ENCODE measurements around the gene STUM. TPM values are rescaled to one million over a fixed set of nuclear protein-coding genes. Genes with fewer than 3 reads are reported as not detected.

Gene STUM
- total and polyA plus RNA-seq, 10 of the 15 experiments (the other 5 are each of a cell fraction or from before 2014, with no cell fraction given): under 0.01 to 0.15 (median 0.09) TPM; not detected in 5

DNA sequence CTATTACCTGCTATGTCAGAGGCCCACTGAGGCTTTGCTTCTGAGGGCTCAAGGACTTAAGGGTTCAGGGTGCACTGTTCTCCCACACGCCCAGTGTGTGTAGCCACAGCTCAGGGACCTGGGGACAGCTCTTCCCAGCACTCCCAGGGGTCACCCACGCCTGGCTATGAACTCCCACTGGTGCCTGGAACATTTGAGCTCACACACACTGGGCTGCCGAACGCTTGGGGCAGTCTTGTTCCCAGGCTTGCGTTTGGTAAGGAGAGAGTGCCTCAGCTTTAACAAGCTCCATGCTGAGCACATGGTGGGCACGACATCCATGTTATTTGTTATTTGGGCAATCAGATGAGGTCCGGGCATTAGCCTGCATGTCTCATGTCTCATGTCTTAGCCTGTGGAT is 37.6 kb downstream of the STUM start (continued):
- TF ChIP-seq NBN (IDR thresholded peaks at IDR 0.05): no peak

DNA sequence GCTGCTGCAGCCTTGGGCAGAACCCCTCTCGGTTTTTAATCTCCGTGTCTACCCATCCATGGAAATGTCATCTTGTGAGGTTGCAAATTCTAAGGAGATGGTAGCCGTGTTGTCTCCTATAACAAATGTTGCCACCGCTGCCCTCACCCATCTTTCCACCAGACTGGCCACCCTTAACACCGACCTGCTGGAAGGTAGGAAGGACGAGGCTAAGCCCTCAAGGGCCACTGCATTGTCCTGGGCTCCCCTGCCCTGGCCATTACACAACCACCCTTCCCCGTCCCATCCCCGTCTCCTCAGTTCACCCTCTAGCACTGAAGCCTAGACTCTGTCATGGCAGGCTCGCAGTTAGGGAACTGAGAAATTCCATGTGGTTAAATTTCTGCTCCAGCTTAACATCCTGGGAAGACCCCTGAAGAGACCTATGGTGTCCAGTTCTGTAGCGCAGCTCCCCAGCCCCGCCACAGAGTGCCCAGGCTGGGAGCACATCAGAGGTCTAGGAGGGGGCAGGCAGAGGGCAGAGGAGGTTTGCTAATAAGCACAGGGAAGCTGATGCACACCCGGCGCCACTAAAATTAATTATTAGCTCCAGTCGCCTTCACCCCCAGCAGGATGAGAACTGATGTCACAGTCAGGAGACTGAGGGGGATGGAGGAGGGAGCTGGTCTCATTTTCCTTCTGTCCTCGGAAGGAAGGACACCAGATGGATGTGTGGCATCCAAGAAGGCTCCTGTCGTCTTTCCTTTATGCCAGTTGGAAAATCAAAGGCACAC is 38.3 kb downstream of the STUM start:
- no peak for DNase-seq (ENCODE audit: low read depth, low spot score)
- Histone ChIP-seq H4K20me1 (ENCODE audit: control insufficient read depth, insufficient read depth) (no peaks in the 10 kb centered on the region), H3K9ac (ENCODE audit: control insufficient read depth, insufficient read depth, low read length) (no peak overlapping the region), H3K27ac (ENCODE audit: control insufficient read depth, insufficient read depth) (no peak overlapping the region), H3K4me2 (ENCODE audit: control insufficient read depth, insufficient read depth) (no peak overlapping the region), H3K9me3 (replicated peaks; ENCODE audit: control insufficient read depth, insufficient read depth, low read length) (no peaks in the 10 kb centered on the region), H2AFZ (ENCODE audit: control insufficient read depth, low read depth, low read length) (no peak overlapping the region), H3K4me1 (ENCODE audit: control insufficient read depth, insufficient read depth, low read length) (no peaks in the 10 kb centered on the region), H3K27me3 (replicated peaks in 1 of 2; ENCODE audit: control insufficient read depth in 2 of 2, insufficient read depth in 2 of 2, low read length in 1 of 2) (peaks cover 0 to 3% of the 10 kb centered on the region in 2 experiments; a peak in 3 of 4 replicates), H3K79me2 (ENCODE audit: control insufficient read depth, insufficient read depth, low read length) (no peaks in the 10 kb centered on the region), H3K4me3 (no peak overlapping the region), H3K36me3 (ENCODE audit: control insufficient read depth in 2 of 2, insufficient read depth in 2 of 2, low read length in 1 of 2) (no peaks in the 10 kb centered on the region)
- no peak for ATAC-seq
- ChIA-PET POLR2A (no interaction called here), CTCF (interaction anchor here (1.5 kb wide), 1 partner anchor 22 kb away, joined by 5 read pairs; no protein-coding TSS in a partner anchor), RAD21 (ENCODE audit: unreplicated experiment) (interaction anchor here (0.5 kb wide), 1 partner anchor 476 kb away, joined by 3 read pairs; no protein-coding TSS in a partner anchor), SMC1A (ENCODE audit: uncharacterized antibody, unreplicated experiment) (no interaction called here)
- intact Hi-C loops (cut with micrococcal nuclease; ENCODE audit: unreplicated experiment) (no loop called here), in situ Hi-C loops (cut with MboI) (no loop called here)
- WGBS (ENCODE audit: insufficient coverage, insufficient replicate concordance, low lambda C conversion rate, missing lambda C conversion rate): 32% methylated on average over 16 of the region's 16 CpGs
- no peak for FAIRE-seq
- no TSS peak for BruUV-seq (replicated peaks)
- TF ChIP-seq RAD51 (IDR thresholded peaks at IDR 0.05) (no peak), SMAD1 (IDR thresholded peaks at IDR 0.05; ENCODE audit: low read depth, partially characterized antibody) (no peak), SP1 (IDR thresholded peaks at IDR 0.05; ENCODE audit: low read depth, low read length) (no peak), EP300 (IDR thresholded peaks at IDR 0.05; ENCODE audit: borderline replicate concordance in 1 of 2, control insufficient read depth in 1 of 2, low read depth in 2 of 2, low read length in 2 of 2) (no peak), NFIC (IDR thresholded peaks at IDR 0.05; ENCODE audit: low read depth, low read length) (no peak), MEF2B (IDR thresholded peaks at IDR 0.05; ENCODE audit: partially characterized antibody, poor library complexity, severe bottlenecking) (no peak), MYC (IDR thresholded peaks at IDR 0.05; ENCODE audit: insufficient read depth, insufficient read length, insufficient replicate concordance, low read length, severe bottlenecking) (no peak), CREM (IDR thresholded peaks at IDR 0.05; ENCODE audit: low read depth) (no peak), PAX5 (IDR thresholded peaks at IDR 0.05; ENCODE audit: borderline replicate concordance, low read depth, low read length) (no peak), SMARCA5 (IDR thresholded peaks at IDR 0.05) (no peak), JUNB (IDR thresholded peaks at IDR 0.05) (no peak), NR2C1 (IDR thresholded peaks at IDR 0.05) (no peak), RBBP5 (conservative IDR thresholded peaks at IDR 0.05) (no peak)
- TF ChIP-seq, protein P1, sequence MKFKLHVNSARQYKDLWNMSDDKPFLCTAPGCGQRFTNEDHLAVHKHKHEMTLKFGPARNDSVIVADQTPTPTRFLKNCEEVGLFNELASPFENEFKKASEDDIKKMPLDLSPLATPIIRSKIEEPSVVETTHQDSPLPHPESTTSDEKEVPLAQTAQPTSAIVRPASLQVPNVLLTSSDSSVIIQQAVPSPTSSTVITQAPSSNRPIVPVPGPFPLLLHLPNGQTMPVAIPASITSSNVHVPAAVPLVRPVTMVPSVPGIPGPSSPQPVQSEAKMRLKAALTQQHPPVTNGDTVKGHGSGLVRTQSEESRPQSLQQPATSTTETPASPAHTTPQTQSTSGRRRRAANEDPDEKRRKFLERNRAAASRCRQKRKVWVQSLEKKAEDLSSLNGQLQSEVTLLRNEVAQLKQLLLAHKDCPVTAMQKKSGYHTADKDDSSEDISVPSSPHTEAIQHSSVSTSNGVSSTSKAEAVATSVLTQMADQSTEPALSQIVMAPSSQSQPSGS (IDR thresholded peaks at IDR 0.05; ENCODE audit: low read length): no peak
- TF ChIP-seq, protein P2, sequence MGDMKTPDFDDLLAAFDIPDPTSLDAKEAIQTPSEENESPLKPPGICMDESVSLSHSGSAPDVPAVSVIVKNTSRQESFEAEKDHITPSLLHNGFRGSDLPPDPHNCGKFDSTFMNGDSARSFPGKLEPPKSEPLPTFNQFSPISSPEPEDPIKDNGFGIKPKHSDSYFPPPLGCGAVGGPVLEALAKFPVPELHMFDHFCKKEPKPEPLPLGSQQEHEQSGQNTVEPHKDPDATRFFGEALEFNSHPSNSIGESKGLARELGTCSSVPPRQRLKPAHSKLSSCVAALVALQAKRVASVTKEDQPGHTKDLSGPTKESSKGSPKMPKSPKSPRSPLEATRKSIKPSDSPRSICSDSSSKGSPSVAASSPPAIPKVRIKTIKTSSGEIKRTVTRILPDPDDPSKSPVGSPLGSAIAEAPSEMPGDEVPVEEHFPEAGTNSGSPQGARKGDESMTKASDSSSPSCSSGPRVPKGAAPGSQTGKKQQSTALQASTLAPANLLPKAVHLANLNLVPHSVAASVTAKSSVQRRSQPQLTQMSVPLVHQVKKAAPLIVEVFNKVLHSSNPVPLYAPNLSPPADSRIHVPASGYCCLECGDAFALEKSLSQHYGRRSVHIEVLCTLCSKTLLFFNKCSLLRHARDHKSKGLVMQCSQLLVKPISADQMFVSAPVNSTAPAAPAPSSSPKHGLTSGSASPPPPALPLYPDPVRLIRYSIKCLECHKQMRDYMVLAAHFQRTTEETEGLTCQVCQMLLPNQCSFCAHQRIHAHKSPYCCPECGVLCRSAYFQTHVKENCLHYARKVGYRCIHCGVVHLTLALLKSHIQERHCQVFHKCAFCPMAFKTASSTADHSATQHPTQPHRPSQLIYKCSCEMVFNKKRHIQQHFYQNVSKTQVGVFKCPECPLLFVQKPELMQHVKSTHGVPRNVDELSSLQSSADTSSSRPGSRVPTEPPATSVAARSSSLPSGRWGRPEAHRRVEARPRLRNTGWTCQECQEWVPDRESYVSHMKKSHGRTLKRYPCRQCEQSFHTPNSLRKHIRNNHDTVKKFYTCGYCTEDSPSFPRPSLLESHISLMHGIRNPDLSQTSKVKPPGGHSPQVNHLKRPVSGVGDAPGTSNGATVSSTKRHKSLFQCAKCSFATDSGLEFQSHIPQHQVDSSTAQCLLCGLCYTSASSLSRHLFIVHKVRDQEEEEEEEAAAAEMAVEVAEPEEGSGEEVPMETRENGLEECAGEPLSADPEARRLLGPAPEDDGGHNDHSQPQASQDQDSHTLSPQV (IDR thresholded peaks at IDR 0.05): no peak
- TF ChIP-seq, protein P3, sequence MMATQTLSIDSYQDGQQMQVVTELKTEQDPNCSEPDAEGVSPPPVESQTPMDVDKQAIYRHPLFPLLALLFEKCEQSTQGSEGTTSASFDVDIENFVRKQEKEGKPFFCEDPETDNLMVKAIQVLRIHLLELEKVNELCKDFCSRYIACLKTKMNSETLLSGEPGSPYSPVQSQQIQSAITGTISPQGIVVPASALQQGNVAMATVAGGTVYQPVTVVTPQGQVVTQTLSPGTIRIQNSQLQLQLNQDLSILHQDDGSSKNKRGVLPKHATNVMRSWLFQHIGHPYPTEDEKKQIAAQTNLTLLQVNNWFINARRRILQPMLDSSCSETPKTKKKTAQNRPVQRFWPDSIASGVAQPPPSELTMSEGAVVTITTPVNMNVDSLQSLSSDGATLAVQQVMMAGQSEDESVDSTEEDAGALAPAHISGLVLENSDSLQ (IDR thresholded peaks at IDR 0.05): no peak
